Brain microvascular endothelial cell (primary cell): ENCODE data around the gene COPZ1.

Experiments used
- DNase-seq: peaks from one replicate; pipeline ENCODE4 v3.0.0-alpha.2; 2020
- H3K27ac ChIP-seq: fragments of 250-450 bp; sonication (Bioruptor Pico); 2 replicates; pipeline ENCODE4 v1.5.1; 2020; ENCODE audit warnings: mild to moderate bottlenecking, moderate library complexity
- H3K27me3 ChIP-seq: fragments of 250-450 bp; sonication (Bioruptor Pico); replicated peaks from 2 replicates; pipeline ENCODE4 v1.5.1; 2020; ENCODE audit warnings: mild to moderate bottlenecking
- H3K36me3 ChIP-seq: fragments of 250-450 bp; sonication (Bioruptor Pico); replicated peaks from 2 replicates; pipeline ENCODE4 v1.5.1; 2020; ENCODE audit warnings: mild to moderate bottlenecking
- H3K4me3 ChIP-seq: 2 replicates; pipeline ENCODE4 v1.5.1; 2011; ENCODE audit warnings: low read depth, mild to moderate bottlenecking, control low read depth, low read length, moderate library complexity
- in situ Hi-C: cut with HindIII; loops from 2 replicates; pipeline ENCODE4 v1.10.0; 2017; ENCODE audit warnings: low sequenced_read_pairs, low pct_ligation_motif_present
- TF ChIP-seq, protein P1 (sequence below): IDR thresholded peaks from 2 replicates; pipeline ENCODE4 v1.5.1; 2011; ENCODE audit warnings: low read depth, mild to moderate bottlenecking, moderate library complexity, low read length, control low read depth, inconsistent platforms; ENCODE audit errors: missing control alignments

The COPZ1 gene

GRCh38 chr12:54286042-54287030 is 38.6 kb upstream of the COPZ1 start:
- TF ChIP-seq, protein P1, sequence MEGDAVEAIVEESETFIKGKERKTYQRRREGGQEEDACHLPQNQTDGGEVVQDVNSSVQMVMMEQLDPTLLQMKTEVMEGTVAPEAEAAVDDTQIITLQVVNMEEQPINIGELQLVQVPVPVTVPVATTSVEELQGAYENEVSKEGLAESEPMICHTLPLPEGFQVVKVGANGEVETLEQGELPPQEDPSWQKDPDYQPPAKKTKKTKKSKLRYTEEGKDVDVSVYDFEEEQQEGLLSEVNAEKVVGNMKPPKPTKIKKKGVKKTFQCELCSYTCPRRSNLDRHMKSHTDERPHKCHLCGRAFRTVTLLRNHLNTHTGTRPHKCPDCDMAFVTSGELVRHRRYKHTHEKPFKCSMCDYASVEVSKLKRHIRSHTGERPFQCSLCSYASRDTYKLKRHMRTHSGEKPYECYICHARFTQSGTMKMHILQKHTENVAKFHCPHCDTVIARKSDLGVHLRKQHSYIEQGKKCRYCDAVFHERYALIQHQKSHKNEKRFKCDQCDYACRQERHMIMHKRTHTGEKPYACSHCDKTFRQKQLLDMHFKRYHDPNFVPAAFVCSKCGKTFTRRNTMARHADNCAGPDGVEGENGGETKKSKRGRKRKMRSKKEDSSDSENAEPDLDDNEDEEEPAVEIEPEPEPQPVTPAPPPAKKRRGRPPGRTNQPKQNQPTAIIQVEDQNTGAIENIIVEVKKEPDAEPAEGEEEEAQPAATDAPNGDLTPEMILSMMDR, result no peak
- peaks cover 59% of the 10 kb centered on the region for H3K36me3 ChIP-seq
- H3K27me3 ChIP-seq, result no peaks in the 10 kb centered on the region
- no peak overlapping the region for H3K27ac ChIP-seq
- no peak overlapping the region for H3K4me3 ChIP-seq
- in situ Hi-C loops, result no loop called here
- DNase-seq, result no peak

- Histone ChIP-seq H3K36me3 (peaks cover 48% of the 10 kb centered on the region), H3K27ac (no peak overlapping the region), H3K27me3 (no peaks in the 10 kb centered on the region), H3K4me3 (no peak overlapping the region)
- in situ Hi-C loops, result no loop called here
- TF ChIP-seq, protein P1, result no peak
- DNase-seq, result no peak
Observed at GRCh38 chr12:54287261-54288157, 37.4 kb upstream of the COPZ1 start.

DNA sequence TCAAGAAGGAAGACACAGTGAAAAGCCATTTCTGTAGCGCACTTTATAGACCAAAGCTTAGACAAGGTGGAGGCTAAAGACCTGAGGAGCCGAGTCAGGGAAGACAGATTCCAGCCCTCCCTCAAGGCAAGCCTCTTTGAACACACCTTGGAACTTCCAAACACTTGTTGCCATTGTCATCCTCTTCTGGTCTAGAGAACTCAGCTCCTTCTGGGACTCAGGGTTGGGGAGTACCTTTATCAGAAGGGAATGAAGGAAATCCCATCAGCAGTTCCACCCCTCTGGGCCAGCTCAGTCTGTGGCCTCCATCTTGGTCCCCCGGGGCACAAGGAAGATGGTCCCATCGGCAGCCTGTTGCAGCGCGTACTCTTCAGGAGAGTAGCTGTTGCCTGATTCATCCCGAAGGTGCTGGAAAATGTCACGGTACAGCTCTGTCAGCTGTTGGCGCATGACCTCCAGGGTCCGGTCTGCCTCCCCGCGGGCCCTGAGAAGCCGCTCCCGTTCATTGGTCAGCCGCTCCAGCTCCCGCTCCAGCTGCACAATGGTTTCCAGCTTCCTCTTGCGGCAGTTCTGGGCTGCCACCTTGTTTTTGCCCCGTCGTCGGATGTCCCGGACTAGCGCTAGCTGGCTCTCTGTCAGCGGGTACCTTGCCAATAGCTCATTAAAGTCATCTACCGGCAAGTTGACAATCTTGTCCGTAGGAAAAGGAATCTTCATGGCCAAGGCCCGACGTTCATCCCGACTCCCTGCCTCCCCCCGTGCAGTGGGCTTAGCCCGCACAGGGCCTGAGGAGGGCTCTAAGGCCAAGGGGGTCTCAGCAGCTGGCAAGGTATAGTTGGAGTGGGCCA is 32.6 kb upstream of the COPZ1 start:
- Histone ChIP-seq H3K27me3 (no peaks in the 10 kb centered on the region), H3K36me3 (peaks cover 6% of the 10 kb centered on the region), H3K4me3 (no peak overlapping the region), H3K27ac (no peak overlapping the region)
- in situ Hi-C loops, result loop anchor here (5.0 kb wide), 1 partner anchor 70 kb away; the partner anchor contains the start of gene GPR84
- DNase-seq, result no peak
- TF ChIP-seq, protein P1, result no peak

DNA sequence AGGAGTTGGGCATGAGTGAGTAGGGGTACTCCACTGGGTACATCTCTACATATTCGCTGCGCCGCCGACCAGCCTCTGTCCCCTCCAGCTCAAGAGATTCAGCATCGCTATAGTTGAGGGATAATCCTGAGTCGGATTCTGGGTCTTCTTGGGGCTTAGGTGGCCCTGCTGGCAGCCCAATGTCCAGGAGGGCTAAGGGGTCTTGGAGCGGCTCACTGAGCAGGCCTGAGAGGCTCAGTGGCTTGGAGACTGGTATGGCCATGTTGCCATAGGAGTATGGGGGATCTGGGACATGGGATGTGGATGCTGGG is 32.0 kb upstream of the COPZ1 start:
- no peak for DNase-seq
- H3K27ac ChIP-seq, result no peak overlapping the region
- TF ChIP-seq, protein P1, result no peak
- in situ Hi-C loops, result loop anchor here (5.0 kb wide), 1 partner anchor 69 kb away; the partner anchor contains the start of gene GPR84
- H3K27me3 ChIP-seq, result no peaks in the 10 kb centered on the region
- H3K4me3 ChIP-seq, result no peak overlapping the region
- peaks cover under 1% of the 10 kb centered on the region for H3K36me3 ChIP-seq
